ENCODE measurements around the gene KCNJ15.
"Not testable (repeated sequence)": the region's sequence is repeated elsewhere in the genome, so short reads cannot be mapped to it uniquely, and the experiment has no call there.

The KCNJ15 gene

DNA sequence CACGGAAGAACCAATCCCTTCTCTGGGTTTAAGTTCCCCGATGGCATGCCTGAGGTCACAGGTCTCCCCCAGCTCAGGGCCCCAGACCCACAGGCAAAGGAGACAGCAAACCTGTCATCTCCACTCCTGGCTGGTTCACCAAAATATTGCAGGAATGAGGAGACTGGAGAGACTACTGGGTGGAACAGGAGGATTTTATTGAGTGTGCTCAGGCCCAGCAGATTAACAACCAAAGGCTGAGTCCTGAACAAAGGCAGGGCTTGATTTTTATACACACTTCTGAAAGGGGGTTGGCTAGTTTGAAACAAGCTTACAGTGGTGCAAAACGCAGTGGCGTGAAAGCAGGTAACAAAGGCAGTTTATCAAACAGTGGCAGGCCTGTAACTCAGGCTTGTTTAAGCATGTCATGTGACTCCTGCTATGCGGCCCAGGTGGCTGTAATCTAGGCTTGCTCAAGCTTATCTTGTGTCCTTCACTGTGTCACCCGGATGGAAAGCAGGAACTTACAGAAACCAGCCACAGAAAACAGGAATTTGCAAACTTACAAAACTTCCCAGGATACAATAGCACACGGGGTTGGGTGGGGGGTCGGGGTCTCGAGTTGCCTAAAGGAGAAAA, 27.4 kb upstream of the KCNJ15 start:
- peak; percentile 9 for DNase-seq (ENCODE audit: low read depth)
- TF ChIP-seq POLR2A (IDR thresholded peaks at IDR 0.05; ENCODE audit: extremely low read depth, insufficient read length) (no peak), MAX (IDR thresholded peaks at IDR 0.05; ENCODE audit: low read depth, low read length) (no peak), MYC (IDR thresholded peaks at IDR 0.05; ENCODE audit: low read depth, low read length) (no peak)
- TF ChIP-seq, protein P1, sequence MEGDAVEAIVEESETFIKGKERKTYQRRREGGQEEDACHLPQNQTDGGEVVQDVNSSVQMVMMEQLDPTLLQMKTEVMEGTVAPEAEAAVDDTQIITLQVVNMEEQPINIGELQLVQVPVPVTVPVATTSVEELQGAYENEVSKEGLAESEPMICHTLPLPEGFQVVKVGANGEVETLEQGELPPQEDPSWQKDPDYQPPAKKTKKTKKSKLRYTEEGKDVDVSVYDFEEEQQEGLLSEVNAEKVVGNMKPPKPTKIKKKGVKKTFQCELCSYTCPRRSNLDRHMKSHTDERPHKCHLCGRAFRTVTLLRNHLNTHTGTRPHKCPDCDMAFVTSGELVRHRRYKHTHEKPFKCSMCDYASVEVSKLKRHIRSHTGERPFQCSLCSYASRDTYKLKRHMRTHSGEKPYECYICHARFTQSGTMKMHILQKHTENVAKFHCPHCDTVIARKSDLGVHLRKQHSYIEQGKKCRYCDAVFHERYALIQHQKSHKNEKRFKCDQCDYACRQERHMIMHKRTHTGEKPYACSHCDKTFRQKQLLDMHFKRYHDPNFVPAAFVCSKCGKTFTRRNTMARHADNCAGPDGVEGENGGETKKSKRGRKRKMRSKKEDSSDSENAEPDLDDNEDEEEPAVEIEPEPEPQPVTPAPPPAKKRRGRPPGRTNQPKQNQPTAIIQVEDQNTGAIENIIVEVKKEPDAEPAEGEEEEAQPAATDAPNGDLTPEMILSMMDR (IDR thresholded peaks at IDR 0.05; ENCODE audit: low read depth, low read length) = no peak
- no peak overlapping the region for H3K4me3 ChIP-seq (ENCODE audit: low read depth, low read length)

GRCh38 chr21:38234395-38235142, 22.2 kb upstream of the KCNJ15 start:
- no peak for TF ChIP-seq MYC (IDR thresholded peaks at IDR 0.05; ENCODE audit: low read depth, low read length)
- no peak for DNase-seq (ENCODE audit: low read depth)
- no peak overlapping the region for H3K4me3 ChIP-seq (ENCODE audit: low read depth, low read length)

DNA sequence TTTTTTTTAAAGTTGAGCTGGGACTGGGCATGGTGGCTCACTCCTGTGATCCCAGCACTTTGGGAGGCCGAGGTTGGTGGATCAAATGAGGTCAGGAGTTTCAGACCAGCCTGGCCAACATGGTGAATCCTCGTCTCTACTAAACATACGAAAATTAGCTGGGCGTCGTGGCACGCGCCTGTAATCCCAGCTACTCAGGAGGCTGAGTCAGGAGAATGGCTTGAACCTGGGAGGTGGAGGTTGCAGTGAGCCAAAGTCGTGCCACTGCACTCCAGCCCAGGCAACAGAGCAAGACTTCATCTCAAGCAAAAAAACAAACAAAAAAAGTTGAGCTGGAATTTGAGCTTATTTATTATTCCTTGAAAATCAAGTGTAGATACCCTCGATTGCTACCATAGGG, 21.5 kb upstream of the KCNJ15 start:
- not testable (repeated sequence) for DNase-seq (ENCODE audit: low read depth); H3K4me3 ChIP-seq (ENCODE audit: low read depth, low read length)

DNA sequence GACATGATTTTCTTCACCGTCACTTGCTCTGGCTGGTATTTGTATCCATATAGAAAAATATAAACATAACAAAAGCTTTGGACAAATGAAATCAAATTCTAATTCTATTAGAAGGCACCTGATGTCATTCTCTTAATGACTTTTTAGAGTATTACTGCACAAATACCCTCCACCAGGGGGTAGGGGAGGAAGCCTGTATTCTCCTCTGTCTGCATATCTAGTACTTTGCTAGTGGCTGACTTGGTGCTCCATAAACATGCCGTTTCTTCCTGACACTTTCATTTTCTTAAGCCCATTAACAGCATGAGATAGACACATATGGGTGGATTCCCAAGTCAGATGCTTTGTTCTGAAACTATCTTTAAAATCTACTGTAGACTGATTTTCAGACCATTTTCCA, 20.6 kb upstream of the KCNJ15 start:
- TF ChIP-seq, protein P1 (IDR thresholded peaks at IDR 0.05; ENCODE audit: low read depth, low read length) = no peak
- TF ChIP-seq MYC (IDR thresholded peaks at IDR 0.05; ENCODE audit: low read depth, low read length) (no peak), MAX (IDR thresholded peaks at IDR 0.05; ENCODE audit: low read depth, low read length) (no peak), POLR2A (IDR thresholded peaks at IDR 0.05; ENCODE audit: extremely low read depth, insufficient read length) (no peak)
- H3K4me3 ChIP-seq (ENCODE audit: low read depth, low read length) = no peak overlapping the region
- no peak for DNase-seq (ENCODE audit: low read depth)

DNA sequence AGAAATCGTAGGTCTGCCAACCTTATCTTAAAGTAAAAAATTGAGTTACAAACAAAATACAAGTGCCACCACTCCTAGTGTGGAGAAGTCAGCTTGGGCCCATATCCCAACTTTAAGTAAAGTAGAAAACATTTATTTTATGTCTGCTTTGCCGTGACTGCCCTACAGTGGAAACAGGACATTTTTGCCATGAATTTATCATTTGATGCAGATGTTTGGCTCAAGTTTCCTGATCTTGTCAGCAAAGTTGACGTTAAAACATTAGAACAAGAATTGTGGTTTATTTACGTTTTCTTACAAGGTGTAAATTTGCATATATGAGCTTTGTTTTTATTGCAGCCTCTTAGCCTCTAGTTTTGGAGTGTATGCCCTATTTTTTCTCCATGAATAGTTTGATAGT, 17.1 kb upstream of the KCNJ15 start:
- DNase-seq (ENCODE audit: low read depth) = no peak
- H3K4me3 ChIP-seq (ENCODE audit: low read depth, low read length) = no peak overlapping the region
- TF ChIP-seq MYC (IDR thresholded peaks at IDR 0.05; ENCODE audit: low read depth, low read length) (no peak), POLR2A (IDR thresholded peaks at IDR 0.05; ENCODE audit: extremely low read depth, insufficient read length) (no peak), MAX (IDR thresholded peaks at IDR 0.05; ENCODE audit: low read depth, low read length) (no peak)
- TF ChIP-seq, protein P1 (IDR thresholded peaks at IDR 0.05; ENCODE audit: low read depth, low read length) = no peak

DNA sequence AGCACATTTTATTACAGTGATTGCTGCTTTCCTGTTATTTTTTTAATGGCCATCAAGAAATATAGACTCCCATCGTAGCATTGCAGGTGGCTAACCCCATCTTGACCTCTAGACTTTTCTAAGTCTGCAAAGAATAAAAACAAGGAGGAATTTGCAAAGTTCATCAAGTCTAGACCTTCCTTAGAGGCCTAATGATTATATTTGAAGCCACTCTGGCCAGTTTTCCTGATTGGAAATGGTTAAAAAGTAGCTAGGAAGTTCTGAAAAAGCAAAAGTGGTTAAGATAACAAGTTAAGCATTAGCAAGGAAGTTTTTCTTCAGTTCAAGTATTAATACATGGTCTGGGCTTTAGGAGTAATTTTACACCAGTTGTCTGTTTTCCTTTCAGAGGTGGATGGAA, 16.7 kb upstream of the KCNJ15 start:
- no peak overlapping the region for H3K4me3 ChIP-seq (ENCODE audit: low read depth, low read length)
- no peak for DNase-seq (ENCODE audit: low read depth)
- TF ChIP-seq MAX (IDR thresholded peaks at IDR 0.05; ENCODE audit: low read depth, low read length) = no peak
- TF ChIP-seq, protein P1 (IDR thresholded peaks at IDR 0.05; ENCODE audit: low read depth, low read length) = no peak
- TF ChIP-seq POLR2A (IDR thresholded peaks at IDR 0.05; ENCODE audit: extremely low read depth, insufficient read length) = no peak
- TF ChIP-seq MYC (IDR thresholded peaks at IDR 0.05; ENCODE audit: low read depth, low read length) = no peak

All from NB4 (cell line).